GM12878 (cell line): ENCODE results near the gene RUSC1. TPM values are rescaled to one million over a fixed set of nuclear protein-coding genes. Genes with fewer than 3 reads are reported as not detected.

Experiments
- ATAC-seq: fragments of 200-7000 bp; cut with Tn5 transposase; 3 replicates; pipeline ENCODE4 v1.9.1; 2020; ENCODE audit warnings: mild to moderate bottlenecking, moderate library complexity
- BruUV-seq: library from RNA; stranded (reverse); fragments of 400-500 nt; replicated peaks from 2 replicates; lab custom pipeline; 2021; lab: Mats Ljungman, UMichigan
- CTCF ChIA-PET: fragments of 300-600 bp; sonication (Branson Sonifier 250); formaldehyde crosslinking; extraction: SDS; loops from one replicate; lab custom pipeline; 2021; ENCODE audit warnings: inconsistent platforms; lab: Yijun Ruan, JAX
- POLR2A ChIA-PET: fragments of 350-600 bp; formaldehyde crosslinking; extraction: SDS; loops from one replicate; lab custom pipeline; 2021; ENCODE audit warnings: inconsistent platforms; lab: Charles Lee
- RAD21 ChIA-PET: fragments of 300-600 bp; sonication (Branson Sonifier 250); formaldehyde crosslinking; loops from one replicate; lab custom pipeline; 2023; ENCODE audit warnings: antibody characterized with exemption; ENCODE audit not compliant: unreplicated experiment; lab: Charles Lee
- SMC1A ChIA-PET: fragments of 300-600 bp; sonication (Branson Sonifier 250); formaldehyde crosslinking; loops from one replicate; lab custom pipeline; 2023; ENCODE audit not compliant: unreplicated experiment, uncharacterized antibody; lab: Charles Lee
- DNase-seq: peaks from one replicate; pipeline ENCODE4 v3.0.0-alpha.2; 2011; ENCODE audit warnings: low read depth, low spot score
- FAIRE-seq: peaks from 3 replicates; lab custom pipeline; 2011; peaks lifted over from hg19 to GRCh38; lab: Jason Lieb, UNC
- H2AFZ ChIP-seq: 2 replicates; pipeline ENCODE4 v1.6.0; 2011; ENCODE audit warnings: low read depth, low read length, control low read depth; ENCODE audit not compliant: control insufficient read depth
- H3K27ac ChIP-seq: 2 replicates; pipeline ENCODE4 v1.5.1; 2011; ENCODE audit warnings: control low read depth; ENCODE audit not compliant: control insufficient read depth, insufficient read depth
- H3K27me3 ChIP-seq, 2 experiments: replicated peaks in 1 of 2; 2 replicates each; pipeline versions ENCODE4 v1.6.0 to v1.6.1; 2011; ENCODE audit warnings: low read length in 1 of 2; ENCODE audit not compliant: control insufficient read depth in 2 of 2, insufficient read depth in 2 of 2
- H3K36me3 ChIP-seq, 2 experiments: 2 replicates each; pipeline ENCODE4 v1.5.1; 2011; ENCODE audit warnings: low read length in 1 of 2; ENCODE audit not compliant: control insufficient read depth in 2 of 2, insufficient read depth in 2 of 2
- H3K4me1 ChIP-seq: 2 replicates; pipeline ENCODE4 v1.6.1; 2011; ENCODE audit warnings: mild to moderate bottlenecking, low read length, moderate library complexity, mixed read lengths; ENCODE audit not compliant: control insufficient read depth, insufficient read depth
- H3K4me2 ChIP-seq: 2 replicates; pipeline ENCODE4 v1.6.0; 2011; ENCODE audit warnings: control low read depth; ENCODE audit not compliant: control insufficient read depth, insufficient read depth
- H3K4me3 ChIP-seq: fragments of 200-600 bp; sonication (generic); 2 replicates; pipeline ENCODE4 v1.5.1; 2016
- H3K79me2 ChIP-seq: 2 replicates; pipeline ENCODE4 v1.6.0; 2011; ENCODE audit warnings: low read length; ENCODE audit not compliant: control insufficient read depth, insufficient read depth
- H3K9ac ChIP-seq: 2 replicates; pipeline ENCODE4 v1.8.0; 2011; ENCODE audit warnings: low read length, control low read depth, mixed read lengths; ENCODE audit not compliant: control insufficient read depth, insufficient read depth
- H3K9me3 ChIP-seq: replicated peaks from 3 replicates; pipeline ENCODE4 v1.5.1; 2011; ENCODE audit warnings: mild to moderate bottlenecking, low read length; ENCODE audit not compliant: control insufficient read depth, insufficient read depth
- H4K20me1 ChIP-seq: 2 replicates; pipeline ENCODE4 v1.6.0; 2011; ENCODE audit not compliant: control insufficient read depth, insufficient read depth
- HDAC2 ChIP-seq: fragments of 200-600 bp; sonication (generic); IDR thresholded peaks from 2 replicates; pipeline ENCODE4 v1.6.1; 2017
- IKZF1 ChIP-seq: fragments of 450-650 bp; conservative IDR thresholded peaks from 2 replicates; pipeline ENCODE4 v1.6.1; 2017; ENCODE audit warnings: antibody characterized with exemption, mild to moderate bottlenecking
- IRF4 ChIP-seq: IDR thresholded peaks from 2 replicates; pipeline ENCODE4 v1.6.1; 2011; ENCODE audit warnings: low read depth, low read length
- MYB ChIP-seq: fragments of 150-350 bp; IDR thresholded peaks from 2 replicates; pipeline ENCODE4 v1.6.1; 2014; ENCODE audit warnings: mild to moderate bottlenecking, low read depth, low read length, borderline replicate concordance
- PML ChIP-seq: IDR thresholded peaks from 2 replicates; pipeline ENCODE4 v1.6.1; 2012; ENCODE audit warnings: low read length, inconsistent platforms
- RB1 ChIP-seq: fragments of 450-650 bp; formaldehyde crosslinking; IDR thresholded peaks from 2 replicates; pipeline ENCODE4 v1.6.1; 2017; ENCODE audit warnings: mild to moderate bottlenecking, borderline replicate concordance
- SMAD5 ChIP-seq: IDR thresholded peaks from 2 replicates; pipeline ENCODE4 v1.6.1; 2016; ENCODE audit warnings: antibody characterized with exemption, low read depth
- TBL1XR1 ChIP-seq: IDR thresholded peaks from 2 replicates; pipeline ENCODE4 v1.6.1; 2012; ENCODE audit warnings: low read depth, low read length, improper control_type of control experiment
- WGBS: methylation state at CpG from one replicate; pipeline ENCODE4 v1.1.6; 2016; ENCODE audit warnings: low lambda C conversion rate; ENCODE audit not compliant: insufficient replicate concordance, insufficient coverage; ENCODE audit errors: missing lambda C conversion rate; 5-methylcytosine and 5-hydroxymethylcytosine counted together
- in situ Hi-C: fragments of 300-500 bp; cut with MboI; formaldehyde crosslinking; loops from 9 replicates; pipeline ENCODE4 v1.14.3; 2018; ENCODE audit warnings: mixed read lengths
- intact Hi-C: fragments of 100-400 bp; cut with micrococcal nuclease; formaldehyde crosslinking; loops from one replicate; pipeline ENCODE4 v1.14.2; 2022; ENCODE audit not compliant: unreplicated experiment
- polyA plus RNA-seq, 11 experiments: library from polyadenylated mRNA; depleted of rRNA in 4 of 11; unstranded in 6 of 11; stranded (reverse) in 5 of 11; fragments of >200 nt; fragmentation: Nextera tagmentation in 4 of 11; fragmentation: Illumina TruSeq in 1 of 11; extraction: Ambion mirVana in 4 of 11; extraction: Trizol in 1 of 11; gene quantifications; 1 replicate in 1 of 11; 2 replicates in 10 of 11; pipeline versions ENCODE4 v1.2.1 to v1.2.3, GENCODE V29; 2011 to 2016; ENCODE audit warnings: inconsistent platforms in 2 of 11, missing spikeins in 2 of 11, low read depth in 1 of 11
- total RNA-seq, 4 experiments: library from RNA; depleted of rRNA in 3 of 4; stranded (reverse); fragments of >200 nt in 3 of 4; fragmentation: Illumina TruSeq in 1 of 4; extraction: Trizol in 1 of 4; gene quantifications; 2 replicates each; pipeline versions ENCODE4 v1.2.1 to v1.2.3, GENCODE V29; 2013 to 2021
- TF ChIP-seq, protein P1 (sequence below): fragments of 450-650 bp; IDR thresholded peaks from 2 replicates; pipeline ENCODE4 v1.6.1; 2017; ENCODE audit warnings: mild to moderate bottlenecking, moderate library complexity
- TF ChIP-seq, protein P2 (sequence below): IDR thresholded peaks from 2 replicates; pipeline ENCODE4 v1.6.1; 2012; ENCODE audit warnings: low read length, inconsistent platforms
- TF ChIP-seq, protein P3 (sequence below): IDR thresholded peaks from 2 replicates; pipeline ENCODE4 v1.6.1; 2011; ENCODE audit warnings: mild to moderate bottlenecking, low read depth, low read length, moderate library complexity; ENCODE audit not compliant: insufficient replicate concordance
- TF ChIP-seq, protein P4 (sequence below): IDR thresholded peaks from 2 replicates; pipeline ENCODE4 v1.6.1; 2011; ENCODE audit warnings: borderline replicate concordance, low read depth, mild to moderate bottlenecking, moderate library complexity, mixed read lengths, low read length; ENCODE audit not compliant: insufficient read depth; ENCODE audit errors: extremely low read length

RUSC1 gene
- total and polyA plus RNA-seq, 10 of the 15 experiments (the other 5 are each of a cell fraction or from before 2014, with no cell fraction given): 1.1 to 23.7 (median 12.3) TPM

DNA sequence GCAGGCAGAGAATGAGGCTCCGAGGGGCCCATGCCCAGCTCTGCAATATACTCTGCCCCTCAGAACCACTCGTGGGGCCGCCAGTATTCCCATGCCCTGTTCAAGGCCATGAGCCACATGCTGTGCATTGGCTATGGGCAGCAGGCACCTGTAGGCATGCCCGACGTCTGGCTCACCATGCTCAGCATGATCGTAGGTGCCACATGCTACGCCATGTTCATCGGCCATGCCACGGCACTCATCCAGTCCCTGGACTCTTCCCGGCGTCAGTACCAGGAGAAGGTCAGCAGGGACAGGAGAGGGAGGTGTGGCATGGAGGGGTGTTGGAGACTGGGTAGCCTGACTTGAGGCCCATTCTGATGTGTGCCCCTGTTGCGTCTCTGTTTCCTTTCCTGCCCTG, 36.2 kb upstream of the RUSC1 start (continued):
- TF ChIP-seq, protein P1, sequence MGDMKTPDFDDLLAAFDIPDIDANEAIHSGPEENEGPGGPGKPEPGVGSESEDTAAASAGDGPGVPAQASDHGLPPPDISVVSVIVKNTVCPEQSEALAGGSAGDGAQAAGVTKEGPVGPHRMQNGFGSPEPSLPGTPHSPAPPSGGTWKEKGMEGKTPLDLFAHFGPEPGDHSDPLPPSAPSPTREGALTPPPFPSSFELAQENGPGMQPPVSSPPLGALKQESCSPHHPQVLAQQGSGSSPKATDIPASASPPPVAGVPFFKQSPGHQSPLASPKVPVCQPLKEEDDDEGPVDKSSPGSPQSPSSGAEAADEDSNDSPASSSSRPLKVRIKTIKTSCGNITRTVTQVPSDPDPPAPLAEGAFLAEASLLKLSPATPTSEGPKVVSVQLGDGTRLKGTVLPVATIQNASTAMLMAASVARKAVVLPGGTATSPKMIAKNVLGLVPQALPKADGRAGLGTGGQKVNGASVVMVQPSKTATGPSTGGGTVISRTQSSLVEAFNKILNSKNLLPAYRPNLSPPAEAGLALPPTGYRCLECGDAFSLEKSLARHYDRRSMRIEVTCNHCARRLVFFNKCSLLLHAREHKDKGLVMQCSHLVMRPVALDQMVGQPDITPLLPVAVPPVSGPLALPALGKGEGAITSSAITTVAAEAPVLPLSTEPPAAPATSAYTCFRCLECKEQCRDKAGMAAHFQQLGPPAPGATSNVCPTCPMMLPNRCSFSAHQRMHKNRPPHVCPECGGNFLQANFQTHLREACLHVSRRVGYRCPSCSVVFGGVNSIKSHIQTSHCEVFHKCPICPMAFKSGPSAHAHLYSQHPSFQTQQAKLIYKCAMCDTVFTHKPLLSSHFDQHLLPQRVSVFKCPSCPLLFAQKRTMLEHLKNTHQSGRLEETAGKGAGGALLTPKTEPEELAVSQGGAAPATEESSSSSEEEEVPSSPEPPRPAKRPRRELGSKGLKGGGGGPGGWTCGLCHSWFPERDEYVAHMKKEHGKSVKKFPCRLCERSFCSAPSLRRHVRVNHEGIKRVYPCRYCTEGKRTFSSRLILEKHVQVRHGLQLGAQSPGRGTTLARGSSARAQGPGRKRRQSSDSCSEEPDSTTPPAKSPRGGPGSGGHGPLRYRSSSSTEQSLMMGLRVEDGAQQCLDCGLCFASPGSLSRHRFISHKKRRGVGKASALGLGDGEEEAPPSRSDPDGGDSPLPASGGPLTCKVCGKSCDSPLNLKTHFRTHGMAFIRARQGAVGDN: no peak

DNA sequence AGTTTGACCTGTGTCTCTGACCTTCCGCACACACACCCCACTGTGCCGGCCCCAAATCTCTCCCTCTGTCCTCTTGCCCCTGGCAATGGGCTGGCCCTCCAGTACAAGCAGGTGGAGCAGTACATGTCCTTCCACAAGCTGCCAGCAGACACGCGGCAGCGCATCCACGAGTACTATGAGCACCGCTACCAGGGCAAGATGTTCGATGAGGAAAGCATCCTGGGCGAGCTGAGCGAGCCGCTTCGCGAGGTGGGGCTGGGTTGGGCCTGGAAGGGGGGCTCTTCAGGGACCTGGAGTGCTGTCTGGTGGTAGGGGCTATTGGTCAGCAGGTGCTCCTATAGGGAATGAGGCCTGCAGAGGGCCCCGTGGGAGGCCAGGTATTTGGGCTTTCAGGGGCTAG, 35.6 kb upstream of the RUSC1 start:
- SMC1A ChIA-PET: no interaction called here
- Histone ChIP-seq H3K4me2 (no peak overlapping the region), H3K9ac (no peak overlapping the region), H3K27me3 (no peaks in the 10 kb centered on the region), H3K27ac (no peak overlapping the region), H3K36me3 (no peaks in the 10 kb centered on the region), H4K20me1 (no peaks in the 10 kb centered on the region), H2AFZ (no peak overlapping the region), H3K4me1 (no peaks in the 10 kb centered on the region), H3K9me3 (no peaks in the 10 kb centered on the region), H3K79me2 (no peaks in the 10 kb centered on the region), H3K4me3 (no peak overlapping the region)
- RAD21 ChIA-PET: no interaction called here
- intact Hi-C loops (no loop called here), in situ Hi-C loops (no loop called here)
- BruUV-seq: no TSS peak
- POLR2A ChIA-PET: interaction anchor here (0.5 kb wide), 1 partner anchor 124 kb away, joined by 3 read pairs; no protein-coding TSS in a partner anchor
- DNase-seq (no peak), ATAC-seq (no peak), FAIRE-seq (no peak)
- CTCF ChIA-PET: interaction anchor here (0.7 to 1.3 kb wide), 2 partner anchors 28 to 78 kb away, joined by 3 to 4 read pairs; no protein-coding TSS in a partner anchor
- 92% methylated on average over 14 of the region's 14 CpGs for WGBS
- TF ChIP-seq IRF4 (no peak), IKZF1 (no peak), PML (no peak), TBL1XR1 (no peak), MYB (no peak), SMAD5 (no peak), HDAC2 (no peak), RB1 (no peak)
- TF ChIP-seq, protein P2, sequence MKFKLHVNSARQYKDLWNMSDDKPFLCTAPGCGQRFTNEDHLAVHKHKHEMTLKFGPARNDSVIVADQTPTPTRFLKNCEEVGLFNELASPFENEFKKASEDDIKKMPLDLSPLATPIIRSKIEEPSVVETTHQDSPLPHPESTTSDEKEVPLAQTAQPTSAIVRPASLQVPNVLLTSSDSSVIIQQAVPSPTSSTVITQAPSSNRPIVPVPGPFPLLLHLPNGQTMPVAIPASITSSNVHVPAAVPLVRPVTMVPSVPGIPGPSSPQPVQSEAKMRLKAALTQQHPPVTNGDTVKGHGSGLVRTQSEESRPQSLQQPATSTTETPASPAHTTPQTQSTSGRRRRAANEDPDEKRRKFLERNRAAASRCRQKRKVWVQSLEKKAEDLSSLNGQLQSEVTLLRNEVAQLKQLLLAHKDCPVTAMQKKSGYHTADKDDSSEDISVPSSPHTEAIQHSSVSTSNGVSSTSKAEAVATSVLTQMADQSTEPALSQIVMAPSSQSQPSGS: no peak
- TF ChIP-seq, protein P3, sequence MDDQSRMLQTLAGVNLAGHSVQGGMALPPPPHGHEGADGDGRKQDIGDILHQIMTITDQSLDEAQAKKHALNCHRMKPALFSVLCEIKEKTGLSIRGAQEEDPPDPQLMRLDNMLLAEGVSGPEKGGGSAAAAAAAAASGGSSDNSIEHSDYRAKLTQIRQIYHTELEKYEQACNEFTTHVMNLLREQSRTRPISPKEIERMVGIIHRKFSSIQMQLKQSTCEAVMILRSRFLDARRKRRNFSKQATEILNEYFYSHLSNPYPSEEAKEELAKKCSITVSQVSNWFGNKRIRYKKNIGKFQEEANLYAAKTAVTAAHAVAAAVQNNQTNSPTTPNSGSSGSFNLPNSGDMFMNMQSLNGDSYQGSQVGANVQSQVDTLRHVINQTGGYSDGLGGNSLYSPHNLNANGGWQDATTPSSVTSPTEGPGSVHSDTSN: no peak
- TF ChIP-seq, protein P4, sequence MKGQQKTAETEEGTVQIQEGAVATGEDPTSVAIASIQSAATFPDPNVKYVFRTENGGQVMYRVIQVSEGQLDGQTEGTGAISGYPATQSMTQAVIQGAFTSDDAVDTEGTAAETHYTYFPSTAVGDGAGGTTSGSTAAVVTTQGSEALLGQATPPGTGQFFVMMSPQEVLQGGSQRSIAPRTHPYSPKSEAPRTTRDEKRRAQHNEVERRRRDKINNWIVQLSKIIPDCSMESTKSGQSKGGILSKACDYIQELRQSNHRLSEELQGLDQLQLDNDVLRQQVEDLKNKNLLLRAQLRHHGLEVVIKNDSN: no peak
